Measurements from ENCODE around the gene USP17L10. TPM values are rescaled to one million over a fixed set of nuclear protein-coding genes. Genes with fewer than 3 reads are reported as not detected.
"Not testable (repeated sequence)": the region's sequence is repeated elsewhere in the genome, so short reads cannot be mapped to it uniquely, and the experiment has no call there.

Gene USP17L10
- total RNA-seq, 1 experiment from 2014 or later = not detected

DNA sequence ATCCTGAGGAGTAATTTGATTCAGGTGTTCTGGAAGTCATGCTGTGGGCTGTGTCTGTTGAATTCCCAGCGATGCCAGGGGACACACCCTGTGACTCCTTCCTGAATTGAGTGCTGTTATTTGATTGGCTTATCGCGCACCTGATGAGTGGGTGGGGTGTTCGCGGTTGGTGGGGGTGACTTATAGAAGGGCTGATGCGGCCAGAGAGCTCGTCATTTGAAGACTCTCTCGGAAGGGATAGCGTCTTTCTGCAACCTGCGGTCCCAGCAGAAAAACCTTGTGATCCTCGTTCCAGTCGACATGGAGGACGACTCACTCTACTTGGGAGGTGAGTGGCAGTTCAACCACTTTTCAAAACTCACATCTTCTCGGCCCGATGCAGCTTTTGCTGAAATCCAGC, 47.4 kb downstream of the USP17L10 start, which contains the start of gene USP17L20:
USP17L20 (plus strand) TSS at position 301 of the 400 bp plus-strand sequence; CDS start at position 301, 0 bp downstream.
- not testable (repeated sequence) for H3K4me1 ChIP-seq (replicated peaks); H3K27me3 ChIP-seq (replicated peaks); H3K27ac ChIP-seq; H3K9me3 ChIP-seq (replicated peaks); DNase-seq (ENCODE audit: low read depth in 1 of 2, low spot score in 2 of 2); H3K36me3 ChIP-seq; H3K4me3 ChIP-seq

Other genes with a start within 250 kb of the USP17L10 start
- gene FAM90A26, start 40.2 kb upstream of the USP17L10 start, total RNA-seq (2014; rRNA removed; shearing (Covaris generic)) = not detected in 2 replicates
- not detected in 2 replicates for gene USP17L11, start 4.7 kb downstream of the USP17L10 start, total RNA-seq (2014; rRNA removed; shearing (Covaris generic))
- gene USP17L12, start 9.5 kb downstream of the USP17L10 start, total RNA-seq (2014; rRNA removed; shearing (Covaris generic)) = not detected in 2 replicates
- not detected in 2 replicates for gene USP17L13, start 14.2 kb downstream of the USP17L10 start, total RNA-seq (2014; rRNA removed; shearing (Covaris generic))
- not detected in 2 replicates for gene USP17L15, start 23.7 kb downstream of the USP17L10 start, total RNA-seq (2014; rRNA removed; shearing (Covaris generic))
- not detected in 2 replicates for gene USP17L17, start 33.2 kb downstream of the USP17L10 start, total RNA-seq (2014; rRNA removed; shearing (Covaris generic))
- gene USP17L18, start 38.0 kb downstream of the USP17L10 start, total RNA-seq (2014; rRNA removed; shearing (Covaris generic)) = not detected in 2 replicates
- gene USP17L19, start 42.7 kb downstream of the USP17L10 start, total RNA-seq (2014; rRNA removed; shearing (Covaris generic)) = not detected in 2 replicates
- not detected in 2 replicates for gene USP17L20, start 47.5 kb downstream of the USP17L10 start, total RNA-seq (2014; rRNA removed; shearing (Covaris generic))
- gene USP17L21, start 52.2 kb downstream of the USP17L10 start, total RNA-seq (2014; rRNA removed; shearing (Covaris generic)) = not detected in 2 replicates
- not detected in 2 replicates for gene USP17L22, start 57.0 kb downstream of the USP17L10 start, total RNA-seq (2014; rRNA removed; shearing (Covaris generic))
- gene USP17L24, start 114.5 kb downstream of the USP17L10 start, total RNA-seq (2014; rRNA removed; shearing (Covaris generic)) = not detected in 2 replicates
- not detected in 2 replicates for gene USP17L25, start 119.3 kb downstream of the USP17L10 start, total RNA-seq (2014; rRNA removed; shearing (Covaris generic))
- not detected in 2 replicates for gene USP17L26, start 124.0 kb downstream of the USP17L10 start, total RNA-seq (2014; rRNA removed; shearing (Covaris generic))
- not detected in 2 replicates for gene USP17L5, start 128.7 kb downstream of the USP17L10 start, total RNA-seq (2014; rRNA removed; shearing (Covaris generic))
- gene USP17L27, start 133.5 kb downstream of the USP17L10 start, total RNA-seq (2014; rRNA removed; shearing (Covaris generic)) = not detected in 2 replicates
- not detected in 2 replicates for gene USP17L28, start 138.2 kb downstream of the USP17L10 start, total RNA-seq (2014; rRNA removed; shearing (Covaris generic))
- gene USP17L29, start 143.0 kb downstream of the USP17L10 start, total RNA-seq (2014; rRNA removed; shearing (Covaris generic)) = not detected in 2 replicates
- gene USP17L30, start 152.5 kb downstream of the USP17L10 start, total RNA-seq (2014; rRNA removed; shearing (Covaris generic)) = not detected in 2 replicates
- gene DEFB131A, start 233.8 kb downstream of the USP17L10 start, total RNA-seq (2014; rRNA removed; shearing (Covaris generic)) = not detected in 2 replicates

Measured in SJSA1 (cell line).